Fibroblast of the aortic adventitia (primary cell): ENCODE data around the gene AOC3. TPM values are rescaled to one million over a fixed set of nuclear protein-coding genes. Genes with fewer than 3 reads are reported as not detected.
"Not testable (repeated sequence)": the region's sequence is repeated elsewhere in the genome, so short reads cannot be mapped to it uniquely, and the experiment has no call there.

Source experiments
- DNase-seq: peaks from one replicate; pipeline ENCODE4 v3.0.0-alpha.2; 2010; ENCODE audit warnings: low read depth
- H3K4me3 ChIP-seq: 2 replicates; pipeline ENCODE4 v1.5.1; 2011; ENCODE audit warnings: low read depth, mild to moderate bottlenecking, control low read depth, low read length, moderate library complexity
- CTCF ChIP-seq: IDR thresholded peaks from 2 replicates; pipeline ENCODE4 v1.5.1; 2011; ENCODE audit warnings: mild to moderate bottlenecking, low read length, control low read depth, inconsistent platforms; ENCODE audit not compliant: insufficient read depth
- total RNA-seq: library from RNA; depleted of rRNA; stranded (reverse); fragments of >200 nt; gene quantifications from 2 replicates; pipeline ENCODE4 v1.2.3, GENCODE V29; 2012; ENCODE audit warnings: low replicate concordance

AOC3 gene
- total RNA-seq, 1 donor: under 0.01 TPM

DNA sequence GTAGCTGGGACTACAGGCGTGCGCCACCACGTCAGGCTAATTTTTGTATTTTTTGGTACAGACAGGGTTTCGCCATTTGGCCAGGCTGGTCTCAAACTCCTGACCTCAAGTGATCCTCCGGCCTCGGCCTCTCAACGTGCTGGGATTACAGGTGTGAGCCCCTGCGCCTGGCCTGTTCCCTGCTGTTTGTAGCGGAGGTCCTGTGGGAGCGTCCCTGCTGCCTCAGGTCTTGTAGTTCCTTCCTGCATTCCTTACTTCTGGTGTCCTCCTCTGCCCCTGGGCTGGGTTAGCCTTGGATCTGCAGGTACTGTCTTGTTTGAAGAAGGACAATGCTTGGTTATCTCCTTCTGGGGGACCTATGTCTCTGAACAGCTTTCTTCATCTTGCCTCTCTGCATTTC lies 26.0 kb downstream of the AOC3 start:
- TF ChIP-seq CTCF: no peak
- no peak overlapping the region for H3K4me3 ChIP-seq

DNA sequence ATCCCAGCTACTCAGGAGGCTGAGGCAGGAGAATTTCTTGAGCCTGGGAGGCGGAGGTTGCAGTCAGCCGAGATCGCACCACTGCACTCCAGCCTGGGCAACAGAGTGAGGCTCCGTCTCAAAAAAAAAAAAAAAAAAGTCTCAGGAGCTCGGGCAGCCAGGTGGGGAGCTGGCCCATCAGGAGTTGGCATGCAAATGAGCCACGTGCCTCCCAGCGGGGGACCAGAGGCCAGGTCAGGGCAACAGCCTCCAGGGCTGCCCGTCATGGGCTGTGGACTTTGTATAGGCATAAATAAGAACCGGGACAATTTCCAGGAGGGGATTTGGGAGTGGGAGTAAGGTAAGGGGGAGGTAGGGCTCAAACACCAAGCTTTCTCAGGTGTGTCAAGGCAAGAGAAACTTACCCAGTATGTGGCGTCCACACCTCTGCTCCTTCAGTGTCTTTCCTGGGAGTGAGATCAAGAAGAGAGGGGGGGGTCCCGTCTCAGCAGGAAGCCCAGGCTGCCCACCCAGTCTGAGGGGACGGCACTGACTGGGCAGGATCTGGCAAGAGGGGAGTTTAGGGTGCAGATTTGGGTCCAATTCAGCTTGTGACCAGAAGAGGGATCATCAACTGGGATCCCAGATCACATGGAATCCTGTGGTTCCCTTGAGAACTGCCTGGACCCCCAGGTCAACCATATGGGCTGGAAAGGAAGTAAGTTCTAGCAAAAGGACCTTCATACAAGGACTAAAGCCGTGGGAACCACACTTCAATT lies 27.3 kb downstream of the AOC3 start:
- no peak overlapping the region for H3K4me3 ChIP-seq
- DNase-seq: no peak
- TF ChIP-seq CTCF: no peak

More for the DNA sequence above, 26.0 kb downstream of the AOC3 start:
- DNase-seq: no peak

GRCh38 chr17:42878924-42879595 lies 28.1 kb downstream of the AOC3 start:
- H3K4me3 ChIP-seq: no peak overlapping the region
- no peak for DNase-seq

DNA sequence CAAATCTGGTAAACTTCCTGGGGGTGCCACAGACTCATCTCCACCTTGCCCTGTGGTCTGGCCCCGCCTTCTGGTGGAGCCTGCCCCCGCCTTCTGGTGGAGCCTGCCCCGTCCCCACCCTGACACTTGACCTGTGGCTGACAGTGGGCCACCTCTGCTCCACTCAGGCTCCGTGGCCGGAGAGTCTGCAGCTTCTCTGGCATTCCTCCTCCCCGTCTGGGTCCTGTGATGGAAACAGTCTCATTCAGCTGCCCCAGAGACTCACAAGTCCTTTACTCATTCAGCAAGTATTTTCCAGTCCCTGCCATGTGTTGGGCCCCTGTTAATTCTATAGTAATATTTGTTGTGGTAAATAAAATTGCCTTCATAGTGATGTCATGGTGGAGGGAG lies 28.6 kb downstream of the AOC3 start:
- TF ChIP-seq CTCF: no peak
- DNase-seq: no peak
- H3K4me3 ChIP-seq: no peak overlapping the region

More at GRCh38 chr17:42878924-42879595, 28.1 kb downstream of the AOC3 start:
- no peak for TF ChIP-seq CTCF

- H3K4me3 ChIP-seq: no peak overlapping the region
- no peak for TF ChIP-seq CTCF
- no peak for DNase-seq
Measured at GRCh38 chr17:42880776-42881310, 29.8 kb downstream of the AOC3 start.

GRCh38 chr17:42881706-42882105 lies 30.7 kb downstream of the AOC3 start:
- not testable (repeated sequence) for DNase-seq

DNA sequence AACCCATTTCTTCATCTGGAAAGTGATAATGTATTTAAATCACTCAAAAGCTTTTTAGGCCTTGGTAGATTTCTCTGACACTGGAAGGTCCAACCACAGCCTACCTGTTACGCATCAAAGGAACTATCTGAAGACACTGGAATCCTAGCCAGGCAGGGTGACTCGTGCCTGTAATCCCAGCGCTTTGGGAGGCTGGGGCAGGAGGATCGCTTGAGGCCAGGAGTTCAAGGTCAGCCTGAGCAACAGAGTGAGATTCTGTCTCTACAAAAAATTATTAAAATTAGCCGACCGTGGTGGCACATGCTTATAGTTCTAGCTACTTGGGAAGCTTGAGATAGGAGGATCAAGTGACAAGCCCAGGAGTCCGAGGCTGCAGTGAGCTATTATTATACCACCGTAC lies 31.2 kb downstream of the AOC3 start:
- no peak overlapping the region for H3K4me3 ChIP-seq
- TF ChIP-seq CTCF: no peak
- DNase-seq: no peak

More at GRCh38 chr17:42881706-42882105, 30.7 kb downstream of the AOC3 start:
- H3K4me3 ChIP-seq: not testable (repeated sequence)
